ENCODE measurements around the gene MYO3B.

Gene MYO3B

DNA sequence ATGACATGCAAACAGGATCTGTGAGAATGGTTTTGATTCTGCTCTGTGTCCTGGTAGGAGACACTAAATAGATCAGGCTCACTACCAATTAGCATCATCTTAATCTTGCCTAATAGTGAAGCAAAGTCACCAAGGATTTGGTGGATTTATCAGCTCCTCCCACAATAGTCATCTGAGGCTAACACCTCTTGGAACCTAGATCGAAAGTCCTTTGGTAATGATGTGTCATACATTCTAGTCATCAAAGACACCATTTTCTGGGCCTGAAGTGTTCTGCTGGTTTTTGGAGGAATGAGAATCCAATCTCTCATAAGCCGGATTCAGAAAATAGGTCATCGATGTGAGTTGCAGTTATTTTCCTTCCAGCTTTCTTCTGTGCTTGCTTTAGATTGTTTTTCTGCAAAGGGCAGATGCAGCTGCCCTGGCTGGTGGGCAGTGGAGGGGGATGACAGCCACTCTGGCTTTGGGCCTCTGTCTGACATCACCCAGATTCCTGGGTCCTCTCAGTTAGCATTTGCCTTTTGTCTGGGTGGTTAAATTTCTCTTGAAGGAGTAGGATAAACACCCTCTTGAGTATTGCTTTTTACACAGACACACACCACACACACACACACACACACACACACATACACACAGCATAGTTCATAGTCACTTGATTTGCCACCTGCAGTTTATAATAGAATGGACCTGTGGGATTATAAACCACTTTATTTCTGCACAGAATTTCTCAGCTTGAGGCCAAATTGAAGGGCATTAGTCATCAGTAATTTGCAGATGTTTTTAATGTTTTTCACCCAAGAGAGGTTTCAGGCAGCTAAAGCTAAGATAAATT is at the start of gene MYO3B:
Gene MYO3B (plus strand): TSS at position 198 of the 832 bp plus-strand sequence. CDS start 141 bp downstream, at position 339.
- Histone ChIP-seq H3K4me3 (replicated peaks; ENCODE audit: low read depth, low read length) (no peak within 1 kb of the TSS), H3K27me3 (replicated peaks; ENCODE audit: control insufficient read depth, insufficient read depth, low read length) (no peaks in the 10 kb centered on the region), H3K36me3 (ENCODE audit: control insufficient read depth, insufficient read depth, low read length) (no peaks in the 10 kb centered on the region)
- no peak for DNase-seq (ENCODE audit: extremely low read depth, insufficient read length)
- no peak for TF ChIP-seq CTCF (IDR thresholded peaks at IDR 0.05; ENCODE audit: insufficient read depth, low read length, poor library complexity, severe bottlenecking)

GRCh38 chr2:170139276-170139967 is 38.5 kb upstream of the MYO3B start:
- Histone ChIP-seq H3K4me3 (replicated peaks; ENCODE audit: low read depth, low read length) (no peak overlapping the region), H3K36me3 (ENCODE audit: control insufficient read depth, insufficient read depth, low read length) (no peaks in the 10 kb centered on the region), H3K27me3 (replicated peaks; ENCODE audit: control insufficient read depth, insufficient read depth, low read length) (no peaks in the 10 kb centered on the region)
- DNase-seq (ENCODE audit: extremely low read depth, insufficient read length), result no peak
- no peak for TF ChIP-seq CTCF (IDR thresholded peaks at IDR 0.05; ENCODE audit: insufficient read depth, low read length, poor library complexity, severe bottlenecking)

GRCh38 chr2:170140561-170140960 is 37.4 kb upstream of the MYO3B start:
- Histone ChIP-seq H3K27me3 (replicated peaks; ENCODE audit: control insufficient read depth, insufficient read depth, low read length) (no peaks in the 10 kb centered on the region), H3K36me3 (ENCODE audit: control insufficient read depth, insufficient read depth, low read length) (no peaks in the 10 kb centered on the region), H3K4me3 (replicated peaks; ENCODE audit: low read depth, low read length) (no peak overlapping the region)
- TF ChIP-seq CTCF (IDR thresholded peaks at IDR 0.05; ENCODE audit: insufficient read depth, low read length, poor library complexity, severe bottlenecking), result no peak
- DNase-seq (ENCODE audit: extremely low read depth, insufficient read length), result no peak

GRCh38 chr2:170141865-170142264 is 36.1 kb upstream of the MYO3B start:
- H3K4me3 ChIP-seq (replicated peaks; ENCODE audit: low read depth, low read length), result peak overlapping the region; percentile 26
- peak; percentile 48 for DNase-seq (ENCODE audit: extremely low read depth, insufficient read length)
- no peak for TF ChIP-seq CTCF (IDR thresholded peaks at IDR 0.05; ENCODE audit: insufficient read depth, low read length, poor library complexity, severe bottlenecking)
- H3K36me3 ChIP-seq (ENCODE audit: control insufficient read depth, insufficient read depth, low read length), result no peaks in the 10 kb centered on the region
- H3K27me3 ChIP-seq (replicated peaks; ENCODE audit: control insufficient read depth, insufficient read depth, low read length), result no peaks in the 10 kb centered on the region

GRCh38 chr2:170142502-170142901 is 35.4 kb upstream of the MYO3B start:
- no peak for TF ChIP-seq CTCF (IDR thresholded peaks at IDR 0.05; ENCODE audit: insufficient read depth, low read length, poor library complexity, severe bottlenecking)
- DNase-seq (ENCODE audit: extremely low read depth, insufficient read length), result no peak
- Histone ChIP-seq H3K36me3 (ENCODE audit: control insufficient read depth, insufficient read depth, low read length) (no peaks in the 10 kb centered on the region), H3K4me3 (replicated peaks; ENCODE audit: low read depth, low read length) (no peak overlapping the region), H3K27me3 (replicated peaks; ENCODE audit: control insufficient read depth, insufficient read depth, low read length) (no peaks in the 10 kb centered on the region)
